ENCODE data around the gene C7orf57.

The C7orf57 gene

DNA sequence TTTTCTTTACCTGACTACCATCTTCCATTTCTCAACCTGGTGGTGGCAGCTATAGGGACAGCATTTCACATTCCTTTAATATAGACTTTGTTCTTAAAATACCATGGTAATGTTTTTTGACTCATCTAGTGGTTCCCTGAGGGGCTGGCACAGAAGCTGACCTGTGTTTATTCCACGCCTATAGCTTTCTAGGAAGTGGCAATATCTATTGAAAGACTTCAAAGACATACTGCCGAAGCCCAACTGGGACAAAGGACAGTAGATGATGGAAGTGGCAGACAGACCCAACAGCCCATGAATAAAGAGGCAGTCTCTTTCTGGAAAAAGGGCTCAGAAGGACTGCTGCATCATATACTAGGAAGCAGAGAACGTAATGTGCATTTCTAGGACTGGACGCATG, 17.7 kb upstream of the C7orf57 start:
- H4K5ac ChIP-seq (ENCODE audit: low read length), result no peak overlapping the region
- H2BK120ac ChIP-seq (ENCODE audit: low read depth, low read length), result no peak overlapping the region
- no CpG with 5 or more reads among the region's 4 CpGs for WGBS (ENCODE audit: extremely low coverage, insufficient coverage, low lambda C conversion rate)
- no peaks in the 10 kb centered on the region for H3K36me3 ChIP-seq (ENCODE audit: control insufficient read depth, insufficient read depth, low read length)
- H4K8ac ChIP-seq (ENCODE audit: low read depth, low read length), result no peak overlapping the region
- H2AK5ac ChIP-seq (ENCODE audit: low read length), result no peak overlapping the region
- H3K79me1 ChIP-seq (ENCODE audit: low read length), result no peaks in the 10 kb centered on the region
- no peaks in the 10 kb centered on the region for H3K79me2 ChIP-seq (ENCODE audit: control insufficient read depth, insufficient read depth, low read length)
- no peak overlapping the region for H3K18ac ChIP-seq (ENCODE audit: low read length)
- H3K4ac ChIP-seq (ENCODE audit: low read depth, low read length), result no peak overlapping the region
- H3K27ac ChIP-seq (ENCODE audit: low read depth, low read length), result no peak overlapping the region
- no peak overlapping the region for H3K9ac ChIP-seq (ENCODE audit: low read length)
- no peak for DNase-seq
- H2BK5ac ChIP-seq (ENCODE audit: low read length), result no peak overlapping the region
- no peaks in the 10 kb centered on the region for H3K27me3 ChIP-seq (ENCODE audit: insufficient read depth, low read length, poor library complexity)
- no peak overlapping the region for H3K4me2 ChIP-seq (ENCODE audit: low read length)
- H3K23ac ChIP-seq (ENCODE audit: low read length), result no peak overlapping the region
- H3K56ac ChIP-seq (ENCODE audit: low read length), result no peak overlapping the region
- no peaks in the 10 kb centered on the region for H3K4me1 ChIP-seq (ENCODE audit: control insufficient read depth, low read depth, low read length)
- no peak overlapping the region for H3K4me3 ChIP-seq (ENCODE audit: low read length)
- no peak overlapping the region for H2BK15ac ChIP-seq (replicated peaks; ENCODE audit: low read depth)

DNA sequence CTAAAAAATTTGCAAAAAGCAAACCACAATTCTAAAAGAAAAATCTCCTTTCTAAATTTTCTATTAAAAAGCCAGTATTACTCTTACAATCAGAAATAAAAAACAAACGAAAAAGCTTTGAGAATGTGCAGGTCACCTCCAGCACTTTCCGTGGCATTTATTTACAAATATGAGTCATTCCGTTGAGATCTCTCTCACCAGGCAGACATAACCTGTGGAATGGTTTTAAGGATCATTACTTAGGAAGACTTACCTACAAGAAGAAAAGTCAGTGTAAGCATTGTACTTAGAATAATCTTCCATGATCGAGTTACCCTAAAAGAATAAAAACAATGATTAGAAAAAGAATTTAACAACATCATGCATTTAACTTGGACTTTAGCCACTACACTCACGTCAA, 9.7 kb upstream of the C7orf57 start:
- H3K18ac ChIP-seq (ENCODE audit: low read length), result no peak overlapping the region
- H2AK5ac ChIP-seq (ENCODE audit: low read length), result no peak overlapping the region
- H3K56ac ChIP-seq (ENCODE audit: low read length), result no peak overlapping the region
- WGBS (ENCODE audit: extremely low coverage, insufficient coverage, low lambda C conversion rate), result 100% methylated on average over 1 of the region's 5 CpGs
- no peak for DNase-seq
- H3K79me1 ChIP-seq (ENCODE audit: low read length), result no peaks in the 10 kb centered on the region
- no peak overlapping the region for H3K27ac ChIP-seq (ENCODE audit: low read depth, low read length)
- no peak overlapping the region for H3K4ac ChIP-seq (ENCODE audit: low read depth, low read length)
- H3K79me2 ChIP-seq (ENCODE audit: control insufficient read depth, insufficient read depth, low read length), result no peaks in the 10 kb centered on the region
- H3K27me3 ChIP-seq (ENCODE audit: insufficient read depth, low read length, poor library complexity), result no peaks in the 10 kb centered on the region
- H3K9ac ChIP-seq (ENCODE audit: low read length), result no peak overlapping the region
- H2BK5ac ChIP-seq (ENCODE audit: low read length), result no peak overlapping the region
- no peaks in the 10 kb centered on the region for H3K36me3 ChIP-seq (ENCODE audit: control insufficient read depth, insufficient read depth, low read length)
- H3K4me2 ChIP-seq (ENCODE audit: low read length), result no peak overlapping the region
- no peak overlapping the region for H3K4me3 ChIP-seq (ENCODE audit: low read length)
- no peak overlapping the region for H2BK15ac ChIP-seq (replicated peaks; ENCODE audit: low read depth)
- no peak overlapping the region for H3K23ac ChIP-seq (ENCODE audit: low read length)
- no peaks in the 10 kb centered on the region for H3K4me1 ChIP-seq (ENCODE audit: control insufficient read depth, low read depth, low read length)
- H4K8ac ChIP-seq (ENCODE audit: low read depth, low read length), result no peak overlapping the region
- H2BK120ac ChIP-seq (ENCODE audit: low read depth, low read length), result no peak overlapping the region
- H4K5ac ChIP-seq (ENCODE audit: low read length), result no peak overlapping the region

GRCh38 chr7:48028938-48029337, 6.4 kb upstream of the C7orf57 start, which contains the start of gene SUN3:
Gene SUN3 (minus strand): TSS chr7:48029107. CDS start chr7:48028938, 169 bp downstream.
- Histone ChIP-seq H3K36me3 (ENCODE audit: control insufficient read depth, insufficient read depth, low read length) (no peaks in the 10 kb centered on the region), H2BK15ac (replicated peaks; ENCODE audit: low read depth) (no peak within 1 kb of the TSS), H3K23ac (ENCODE audit: low read length) (no peak within 1 kb of the TSS), H3K27me3 (ENCODE audit: insufficient read depth, low read length, poor library complexity) (no peaks in the 10 kb centered on the region), H4K5ac (ENCODE audit: low read length) (no peak within 1 kb of the TSS), H3K56ac (ENCODE audit: low read length) (peak within 1 kb of the TSS; percentile 10), H3K4ac (ENCODE audit: low read depth, low read length) (no peak within 1 kb of the TSS), H3K79me2 (ENCODE audit: control insufficient read depth, insufficient read depth, low read length) (no peaks in the 10 kb centered on the region), H4K8ac (ENCODE audit: low read depth, low read length) (no peak within 1 kb of the TSS), H3K79me1 (ENCODE audit: low read length) (no peaks in the 10 kb centered on the region), H3K9ac (ENCODE audit: low read length) (no peak within 1 kb of the TSS), H2BK120ac (ENCODE audit: low read depth, low read length) (no peak within 1 kb of the TSS), H3K4me2 (ENCODE audit: low read length) (no peak within 1 kb of the TSS), H3K27ac (ENCODE audit: low read depth, low read length) (no peak within 1 kb of the TSS), H2BK5ac (ENCODE audit: low read length) (no peak within 1 kb of the TSS), H3K4me3 (ENCODE audit: low read length) (no peak within 1 kb of the TSS), H3K18ac (ENCODE audit: low read length) (no peak within 1 kb of the TSS), H2AK5ac (ENCODE audit: low read length) (no peak within 1 kb of the TSS), H3K4me1 (ENCODE audit: control insufficient read depth, low read depth, low read length) (no peaks in the 10 kb centered on the region)
- no CpG with 5 or more reads among the region's 6 CpGs for WGBS (ENCODE audit: extremely low coverage, insufficient coverage, low lambda C conversion rate)
- DNase-seq, result no peak

GRCh38 chr7:48031111-48031510, 4.2 kb upstream of the C7orf57 start:
- H2BK5ac ChIP-seq (ENCODE audit: low read length), result no peak overlapping the region
- no peak overlapping the region for H2BK15ac ChIP-seq (replicated peaks; ENCODE audit: low read depth)
- H2BK120ac ChIP-seq (ENCODE audit: low read depth, low read length), result no peak overlapping the region
- H3K4me1 ChIP-seq (ENCODE audit: control insufficient read depth, low read depth, low read length), result no peaks in the 10 kb centered on the region
- WGBS (ENCODE audit: extremely low coverage, insufficient coverage, low lambda C conversion rate), result no CpG with 5 or more reads among the region's 2 CpGs
- no peaks in the 10 kb centered on the region for H3K79me2 ChIP-seq (ENCODE audit: control insufficient read depth, insufficient read depth, low read length)
- no peaks in the 10 kb centered on the region for H3K79me1 ChIP-seq (ENCODE audit: low read length)
- no peak overlapping the region for H2AK5ac ChIP-seq (ENCODE audit: low read length)
- no peak overlapping the region for H3K23ac ChIP-seq (ENCODE audit: low read length)
- no peak overlapping the region for H3K27ac ChIP-seq (ENCODE audit: low read depth, low read length)
- H3K27me3 ChIP-seq (ENCODE audit: insufficient read depth, low read length, poor library complexity), result no peaks in the 10 kb centered on the region
- H3K36me3 ChIP-seq (ENCODE audit: control insufficient read depth, insufficient read depth, low read length), result no peaks in the 10 kb centered on the region
- no peak overlapping the region for H4K8ac ChIP-seq (ENCODE audit: low read depth, low read length)
- no peak for DNase-seq
- H3K4ac ChIP-seq (ENCODE audit: low read depth, low read length), result no peak overlapping the region
- H3K4me2 ChIP-seq (ENCODE audit: low read length), result no peak overlapping the region
- no peak overlapping the region for H3K56ac ChIP-seq (ENCODE audit: low read length)
- no peak overlapping the region for H3K4me3 ChIP-seq (ENCODE audit: low read length)
- no peak overlapping the region for H3K9ac ChIP-seq (ENCODE audit: low read length)
- no peak overlapping the region for H4K5ac ChIP-seq (ENCODE audit: low read length)
- H3K18ac ChIP-seq (ENCODE audit: low read length), result no peak overlapping the region

GRCh38 chr7:48033922-48034321, 1.4 kb upstream of the C7orf57 start:
- peaks cover 4% of the 10 kb centered on the region for H3K27me3 ChIP-seq (ENCODE audit: insufficient read depth, low read length, poor library complexity)

GRCh38 chr7:48035967-48036478, 680 bp downstream of the C7orf57 start:
- H4K5ac ChIP-seq (ENCODE audit: low read length), result no peak overlapping the region
- DNase-seq, result peak; percentile 28

More at GRCh38 chr7:48033922-48034321, 1.4 kb upstream of the C7orf57 start:
- H4K8ac ChIP-seq (ENCODE audit: low read depth, low read length), result no peak overlapping the region
- WGBS (ENCODE audit: extremely low coverage, insufficient coverage, low lambda C conversion rate), result no CpG with 5 or more reads among the region's 5 CpGs
- no peak overlapping the region for H2BK5ac ChIP-seq (ENCODE audit: low read length)
- no peak overlapping the region for H3K18ac ChIP-seq (ENCODE audit: low read length)
- H3K79me1 ChIP-seq (ENCODE audit: low read length), result no peaks in the 10 kb centered on the region
- DNase-seq, result no peak
- no peak overlapping the region for H2BK120ac ChIP-seq (ENCODE audit: low read depth, low read length)
- H2BK15ac ChIP-seq (replicated peaks; ENCODE audit: low read depth), result no peak overlapping the region
- H3K27ac ChIP-seq (ENCODE audit: low read depth, low read length), result no peak overlapping the region
- H3K4me3 ChIP-seq (ENCODE audit: low read length), result no peak overlapping the region
- H3K4ac ChIP-seq (ENCODE audit: low read depth, low read length), result no peak overlapping the region
- no peaks in the 10 kb centered on the region for H3K4me1 ChIP-seq (ENCODE audit: control insufficient read depth, low read depth, low read length)
- no peaks in the 10 kb centered on the region for H3K36me3 ChIP-seq (ENCODE audit: control insufficient read depth, insufficient read depth, low read length)
- H3K79me2 ChIP-seq (ENCODE audit: control insufficient read depth, insufficient read depth, low read length), result no peaks in the 10 kb centered on the region
- H3K9ac ChIP-seq (ENCODE audit: low read length), result no peak overlapping the region
- H3K23ac ChIP-seq (ENCODE audit: low read length), result no peak overlapping the region
- no peak overlapping the region for H3K56ac ChIP-seq (ENCODE audit: low read length)
- H2AK5ac ChIP-seq (ENCODE audit: low read length), result no peak overlapping the region
- H4K5ac ChIP-seq (ENCODE audit: low read length), result no peak overlapping the region
- H3K4me2 ChIP-seq (ENCODE audit: low read length), result no peak overlapping the region

More at GRCh38 chr7:48035967-48036478, 680 bp downstream of the C7orf57 start:
- Histone ChIP-seq H3K27ac (ENCODE audit: low read depth, low read length) (no peak overlapping the region), H3K4me1 (ENCODE audit: control insufficient read depth, low read depth, low read length) (peaks cover 4% of the 10 kb centered on the region), H3K23ac (ENCODE audit: low read length) (no peak overlapping the region), H2BK120ac (ENCODE audit: low read depth, low read length) (no peak overlapping the region), H3K4me3 (ENCODE audit: low read length) (peak overlapping the region; percentile 57), H3K18ac (ENCODE audit: low read length) (no peak overlapping the region), H2BK15ac (replicated peaks; ENCODE audit: low read depth) (no peak overlapping the region), H3K79me2 (ENCODE audit: control insufficient read depth, insufficient read depth, low read length) (no peaks in the 10 kb centered on the region), H3K4ac (ENCODE audit: low read depth, low read length) (no peak overlapping the region), H2BK5ac (ENCODE audit: low read length) (no peak overlapping the region), H3K9ac (ENCODE audit: low read length) (peak overlapping the region; percentile 28), H3K4me2 (ENCODE audit: low read length) (peak overlapping the region; percentile 97), H3K36me3 (ENCODE audit: control insufficient read depth, insufficient read depth, low read length) (no peaks in the 10 kb centered on the region), H3K79me1 (ENCODE audit: low read length) (no peaks in the 10 kb centered on the region), H2AK5ac (ENCODE audit: low read length) (no peak overlapping the region), H3K56ac (ENCODE audit: low read length) (peak overlapping the region; percentile 74), H3K27me3 (ENCODE audit: insufficient read depth, low read length, poor library complexity) (peaks cover 4% of the 10 kb centered on the region), H4K8ac (ENCODE audit: low read depth, low read length) (no peak overlapping the region)
- WGBS (ENCODE audit: extremely low coverage, insufficient coverage, low lambda C conversion rate), result no CpG with 5 or more reads among the region's 42 CpGs

Data from mesendoderm (in vitro differentiated cells).